ENCODE results near the gene AFF1. TPM values are rescaled to one million over a fixed set of nuclear protein-coding genes. Genes with fewer than 3 reads are reported as not detected.
A peak's percentile ranks its signal among the peaks of the same experiment; 100 is the strongest.

Gene AFF1
- total RNA-seq, 3 donors from 2014 or later (not counting 1 experiment from before 2014, with no cell fraction given): 87.9 to 93.4 (median 91.7) TPM

DNA sequence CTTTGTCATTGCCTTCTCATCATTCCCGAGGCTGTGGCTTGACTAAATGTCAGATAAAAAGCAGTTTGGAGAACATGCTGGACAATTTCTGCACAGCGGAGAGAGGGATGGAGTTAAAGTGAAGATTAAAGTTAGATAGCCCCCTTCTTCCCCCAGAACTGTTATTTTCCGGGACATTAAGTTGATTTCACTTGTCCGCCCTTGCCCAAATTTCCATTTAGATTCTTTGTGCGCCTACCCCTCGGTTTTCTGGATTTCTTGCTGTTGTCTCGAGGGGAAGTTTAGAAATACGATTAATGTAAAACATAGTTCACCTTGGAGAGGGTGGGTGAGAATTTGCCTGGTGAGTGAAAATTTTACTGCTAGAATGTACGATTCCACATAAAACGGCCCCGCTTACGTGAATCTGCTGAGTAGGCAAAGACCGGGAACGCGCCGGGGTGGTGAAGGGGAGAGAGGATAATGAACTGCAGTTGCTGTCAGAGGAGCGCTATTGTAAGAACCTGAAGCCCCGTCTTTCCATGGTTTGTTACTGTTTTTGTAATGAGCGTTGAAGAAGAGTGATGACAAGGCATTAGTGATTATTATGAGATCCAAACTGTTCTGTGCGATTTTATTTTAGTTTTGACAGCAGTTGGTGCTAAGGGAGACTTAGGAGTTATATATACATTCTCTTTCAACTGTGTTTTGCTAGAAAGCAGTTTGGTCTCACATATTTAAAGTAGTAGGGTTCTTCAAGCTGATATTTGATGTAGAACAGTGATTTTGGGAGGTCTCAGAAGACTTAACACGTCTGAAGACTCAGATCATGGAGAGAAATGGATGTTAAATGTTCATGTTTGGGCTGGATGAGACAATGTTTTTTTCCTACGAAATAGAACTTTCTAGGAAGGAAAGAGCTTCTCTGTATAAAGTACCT, 73.0 kb downstream of the AFF1 start:
- intact Hi-C loops (cut with micrococcal nuclease): loop anchor here (2.0 to 10.0 kb wide), 5 partner anchors 65 to 1447 kb away; partner anchors contain the start of genes HERC5, KLHL8 and PPM1K
- DNase-seq: peak in 1 of 2 donors; percentile 60
- no peaks in the 10 kb centered on the region for H3K27me3 ChIP-seq (ENCODE audit: control insufficient read depth, insufficient read depth, low read length)
- ATAC-seq: no peak
- H3K27ac Mint-ChIP-seq: peak overlapping the region; percentile 97 to 99
- H3K4me1 ChIP-seq (ENCODE audit: control insufficient read depth, insufficient read depth, low read length): peaks cover 16% of the 10 kb centered on the region
- 1% methylated on average over 21 of the region's 22 CpGs for WGBS (ENCODE audit: insufficient coverage)
- no peaks in the 10 kb centered on the region for H3K9me3 Mint-ChIP-seq
- H3K36me3 Mint-ChIP-seq: no peaks in the 10 kb centered on the region
- H3K4me3 Mint-ChIP-seq: peak overlapping the region; percentile 97
- no peaks in the 10 kb centered on the region for H3K9me3 ChIP-seq (ENCODE audit: control insufficient read depth, insufficient read depth, low read length)
- no peaks in the 10 kb centered on the region for H3K27me3 Mint-ChIP-seq (ENCODE audit: low read depth in 2 of 2)
- TF ChIP-seq, protein P1, sequence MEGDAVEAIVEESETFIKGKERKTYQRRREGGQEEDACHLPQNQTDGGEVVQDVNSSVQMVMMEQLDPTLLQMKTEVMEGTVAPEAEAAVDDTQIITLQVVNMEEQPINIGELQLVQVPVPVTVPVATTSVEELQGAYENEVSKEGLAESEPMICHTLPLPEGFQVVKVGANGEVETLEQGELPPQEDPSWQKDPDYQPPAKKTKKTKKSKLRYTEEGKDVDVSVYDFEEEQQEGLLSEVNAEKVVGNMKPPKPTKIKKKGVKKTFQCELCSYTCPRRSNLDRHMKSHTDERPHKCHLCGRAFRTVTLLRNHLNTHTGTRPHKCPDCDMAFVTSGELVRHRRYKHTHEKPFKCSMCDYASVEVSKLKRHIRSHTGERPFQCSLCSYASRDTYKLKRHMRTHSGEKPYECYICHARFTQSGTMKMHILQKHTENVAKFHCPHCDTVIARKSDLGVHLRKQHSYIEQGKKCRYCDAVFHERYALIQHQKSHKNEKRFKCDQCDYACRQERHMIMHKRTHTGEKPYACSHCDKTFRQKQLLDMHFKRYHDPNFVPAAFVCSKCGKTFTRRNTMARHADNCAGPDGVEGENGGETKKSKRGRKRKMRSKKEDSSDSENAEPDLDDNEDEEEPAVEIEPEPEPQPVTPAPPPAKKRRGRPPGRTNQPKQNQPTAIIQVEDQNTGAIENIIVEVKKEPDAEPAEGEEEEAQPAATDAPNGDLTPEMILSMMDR (IDR thresholded peaks at IDR 0.05): no peak
- H3K4me3 ChIP-seq (ENCODE audit: low read length): peak overlapping the region; percentile 84
- peak overlapping the region; percentile 95 for H3K27ac ChIP-seq (ENCODE audit: low read length)
- H3K4me1 Mint-ChIP-seq: peaks cover 51 to 55% of the 10 kb centered on the region in 2 donors
- no peaks in the 10 kb centered on the region for H3K36me3 ChIP-seq (ENCODE audit: control insufficient read depth, insufficient read depth, low read length)

DNA sequence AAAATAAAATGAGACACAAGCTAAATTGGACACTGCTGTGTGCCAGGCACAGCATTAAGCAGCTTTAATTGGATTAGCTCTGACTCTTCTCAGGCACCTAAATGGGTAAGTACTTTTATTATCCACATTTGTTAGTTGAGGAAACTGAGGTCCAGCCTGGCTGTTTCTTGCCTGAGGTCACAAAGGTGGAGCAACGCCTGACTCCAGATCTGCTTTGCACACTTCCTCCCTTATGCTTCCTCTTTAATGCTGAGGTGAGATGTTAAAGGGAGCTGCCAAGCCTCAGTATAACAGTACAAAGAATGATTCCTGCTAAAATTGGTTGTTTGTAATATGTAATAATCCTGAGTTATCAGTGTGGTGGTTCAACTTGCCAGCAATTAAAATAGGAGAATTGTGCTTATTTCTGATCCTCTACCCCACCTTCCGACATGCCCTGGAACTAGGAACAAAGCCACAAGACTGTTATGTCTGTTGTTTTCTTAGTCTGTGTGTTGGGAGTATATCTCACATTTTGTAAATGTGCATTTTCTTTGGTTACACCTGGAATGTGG, 74.4 kb downstream of the AFF1 start:
- TF ChIP-seq, protein P1 (IDR thresholded peaks at IDR 0.05): no peak
- no peak for ATAC-seq
- Mint-ChIP-seq H3K36me3 (no peaks in the 10 kb centered on the region), H3K4me3 (peak overlapping the region; percentile 68), H3K9me3 (no peaks in the 10 kb centered on the region), H3K27ac (peak overlapping the region; percentile 45 to 70), H3K4me1 (peaks cover 61 to 66% of the 10 kb centered on the region in 2 donors), H3K27me3 (ENCODE audit: low read depth in 2 of 2) (no peaks in the 10 kb centered on the region)
- DNase-seq: peak in 1 of 2 donors; percentile 34
- Histone ChIP-seq H3K27me3 (ENCODE audit: control insufficient read depth, insufficient read depth, low read length) (no peaks in the 10 kb centered on the region), H3K27ac (ENCODE audit: low read length) (no peak overlapping the region), H3K9me3 (ENCODE audit: control insufficient read depth, insufficient read depth, low read length) (no peaks in the 10 kb centered on the region), H3K4me1 (ENCODE audit: control insufficient read depth, insufficient read depth, low read length) (peaks cover 16% of the 10 kb centered on the region), H3K4me3 (ENCODE audit: low read length) (no peak overlapping the region), H3K36me3 (ENCODE audit: control insufficient read depth, insufficient read depth, low read length) (no peaks in the 10 kb centered on the region)
- WGBS (ENCODE audit: insufficient coverage): 48% methylated on average over 2 of the region's 2 CpGs
- intact Hi-C loops (cut with micrococcal nuclease): loop anchor here (5.0 to 10.0 kb wide), 4 partner anchors 63 to 1446 kb away; partner anchors contain the start of genes HERC5 and PPM1K

DNA sequence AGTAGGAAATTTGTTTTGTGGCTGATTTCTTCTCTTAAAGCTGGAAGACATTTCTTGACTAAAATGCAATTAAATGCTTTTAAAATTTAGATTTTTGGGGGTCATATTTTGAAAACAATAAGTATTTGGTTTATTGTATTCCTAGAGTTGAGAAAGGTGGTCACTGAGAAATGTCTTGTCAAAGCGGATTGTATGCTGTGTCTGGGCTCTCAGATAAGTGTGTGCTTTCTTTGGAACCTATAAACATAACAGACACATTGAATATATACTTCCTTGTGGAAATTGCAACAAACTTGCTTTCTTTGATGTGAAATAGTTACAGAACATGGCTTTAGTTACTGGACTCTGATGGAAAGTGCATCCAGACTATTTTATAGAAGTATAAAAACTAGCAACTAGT, 75.4 kb downstream of the AFF1 start:
- Mint-ChIP-seq H3K27me3 (ENCODE audit: low read depth in 2 of 2) (no peaks in the 10 kb centered on the region), H3K4me3 (no peak overlapping the region), H3K9me3 (no peaks in the 10 kb centered on the region), H3K36me3 (no peaks in the 10 kb centered on the region), H3K27ac (peak overlapping the region in 1 of 2 donors; percentile 45), H3K4me1 (peaks cover 68 to 73% of the 10 kb centered on the region in 2 donors)
- WGBS (ENCODE audit: insufficient coverage): no CpG with 5 or more reads among the region's 1 CpG
- no peaks in the 10 kb centered on the region for H3K27me3 ChIP-seq (ENCODE audit: control insufficient read depth, insufficient read depth, low read length)
- H3K9me3 ChIP-seq (ENCODE audit: control insufficient read depth, insufficient read depth, low read length): no peaks in the 10 kb centered on the region
- H3K4me3 ChIP-seq (ENCODE audit: low read length): no peak overlapping the region
- DNase-seq (no peak), ATAC-seq (no peak)
- TF ChIP-seq, protein P1 (IDR thresholded peaks at IDR 0.05): no peak
- H3K27ac ChIP-seq (ENCODE audit: low read length): no peak overlapping the region
- peaks cover 11% of the 10 kb centered on the region for H3K4me1 ChIP-seq (ENCODE audit: control insufficient read depth, insufficient read depth, low read length)
- intact Hi-C loops (cut with micrococcal nuclease): no loop called here
- no peaks in the 10 kb centered on the region for H3K36me3 ChIP-seq (ENCODE audit: control insufficient read depth, insufficient read depth, low read length)

Measured in natural killer cell (primary cell).